Measurements from ENCODE around the gene NR6A1.

NR6A1 gene

GRCh38 chr9:124749284-124749683 is 21.8 kb downstream of the NR6A1 start:
- no peak for ATAC-seq
- TF ChIP-seq SNAI2 (CRISPR knock-in tag; IDR thresholded peaks at IDR 0.05) (no peak), TCF4 (CRISPR knock-in tag; IDR thresholded peaks at IDR 0.05; ENCODE audit: borderline replicate concordance) (no peak), ZC3H10 (CRISPR knock-in tag; IDR thresholded peaks at IDR 0.05) (no peak), ZNF70 (CRISPR knock-in tag; IDR thresholded peaks at IDR 0.05) (no peak), TOX (CRISPR knock-in tag; IDR thresholded peaks at IDR 0.05; ENCODE audit: borderline replicate concordance) (no peak), PPARA (CRISPR knock-in tag; IDR thresholded peaks at IDR 0.05; ENCODE audit: borderline replicate concordance) (no peak), CSRNP3 (CRISPR knock-in tag; IDR thresholded peaks at IDR 0.05) (no peak), ISL1 (CRISPR knock-in tag; IDR thresholded peaks at IDR 0.05) (no peak), TSHZ2 (CRISPR knock-in tag; IDR thresholded peaks at IDR 0.05) (no peak), BACH2 (CRISPR knock-in tag; IDR thresholded peaks at IDR 0.05; ENCODE audit: borderline replicate concordance) (no peak), RARB (CRISPR knock-in tag; IDR thresholded peaks at IDR 0.05) (no peak)

GRCh38 chr9:124747065-124747464 is 24.0 kb downstream of the NR6A1 start:
- TF ChIP-seq CSRNP3 (CRISPR knock-in tag; IDR thresholded peaks at IDR 0.05) (no peak), ARNTL (CRISPR knock-in tag; IDR thresholded peaks at IDR 0.05; ENCODE audit: borderline replicate concordance, low read depth) (no peak), CREB5 (CRISPR knock-in tag; IDR thresholded peaks at IDR 0.05; ENCODE audit: low read depth) (no peak), ZNF70 (CRISPR knock-in tag; IDR thresholded peaks at IDR 0.05) (no peak), OSR1 (CRISPR knock-in tag; IDR thresholded peaks at IDR 0.05) (no peak), ZFP3 (CRISPR knock-in tag; IDR thresholded peaks at IDR 0.05) (no peak), RARB (CRISPR knock-in tag; IDR thresholded peaks at IDR 0.05) (no peak), TOX (CRISPR knock-in tag; IDR thresholded peaks at IDR 0.05; ENCODE audit: borderline replicate concordance) (no peak), BACH2 (CRISPR knock-in tag; IDR thresholded peaks at IDR 0.05; ENCODE audit: borderline replicate concordance) (no peak), PATZ1 (CRISPR knock-in tag; IDR thresholded peaks at IDR 0.05; ENCODE audit: borderline replicate concordance) (no peak), ZNF8 (CRISPR knock-in tag; IDR thresholded peaks at IDR 0.05) (no peak), GLIS3 (CRISPR knock-in tag; IDR thresholded peaks at IDR 0.05) (no peak), PPARA (CRISPR knock-in tag; IDR thresholded peaks at IDR 0.05; ENCODE audit: borderline replicate concordance) (no peak), ZNF565 (CRISPR knock-in tag; conservative IDR thresholded peaks at IDR 0.05; ENCODE audit: low read depth) (no peak), CSDC2 (CRISPR knock-in tag; IDR thresholded peaks at IDR 0.05) (no peak), ZC3H10 (CRISPR knock-in tag; IDR thresholded peaks at IDR 0.05) (no peak), POU6F1 (CRISPR knock-in tag; IDR thresholded peaks at IDR 0.05; ENCODE audit: borderline replicate concordance, low read depth) (no peak)
- ATAC-seq, result no peak

Measured in SK-N-SH treated with all-trans-retinoic acid at 6 μM for 48 hours (cell line).